ENCODE data around the gene CYP27C1. TPM values are rescaled to one million over a fixed set of nuclear protein-coding genes. Genes with fewer than 3 reads are reported as not detected.

CYP27C1 gene
- total and polyA plus RNA-seq, 2 experiments from 2014 or later: 1.8 to 2.9 TPM

DNA sequence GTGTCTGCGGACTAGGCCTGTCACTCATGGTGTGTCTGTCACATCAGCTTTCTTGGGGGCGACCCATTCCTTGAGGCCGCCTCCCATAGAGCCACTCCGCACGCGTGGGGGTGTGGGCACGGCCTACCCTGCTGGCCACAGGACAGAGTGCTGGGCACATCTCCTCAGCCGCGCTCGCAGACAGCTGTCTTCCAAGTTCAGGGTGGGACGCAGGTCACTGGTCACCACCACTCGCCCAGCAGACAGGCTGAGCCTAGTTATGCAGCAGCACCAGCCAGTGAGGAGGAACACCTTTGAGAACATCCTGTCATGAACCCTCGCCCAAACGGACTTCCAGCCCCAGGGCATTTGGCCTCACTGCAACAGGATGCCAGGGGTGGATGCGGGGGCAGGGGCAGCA lies 82.4 kb downstream of the CYP27C1 start:
- Mint-ChIP-seq H3K4me3 (no peak overlapping the region), H3K27ac (no peak overlapping the region), H3K36me3 (ENCODE audit: low read depth) (no peaks in the 10 kb centered on the region; the same call in 2 of the 3 replicates), H3K4me1 (no peaks in the 10 kb centered on the region), H3K27me3 (ENCODE audit: insufficient read depth, low read depth, poor library complexity) (peaks cover 9% of the 10 kb centered on the region), H3K9me3 (peaks cover 7% of the 10 kb centered on the region; the same call in 2 of the 3 replicates)
- H3K4me1 ChIP-seq (ENCODE audit: insufficient read depth): no peaks in the 10 kb centered on the region
- H3K27ac ChIP-seq (ENCODE audit: low read depth): no peak overlapping the region
- H3K4me2 ChIP-seq: no peak overlapping the region
- no peak overlapping the region for H3K4me3 ChIP-seq
- TF ChIP-seq EZH2 (IDR thresholded peaks at IDR 0.05; ENCODE audit: low read depth, unreplicated experiment) (no peak), JUNB (IDR thresholded peaks at IDR 0.05; ENCODE audit: unreplicated experiment) (no peak)
- DNase-seq (ENCODE audit: low spot score) (no peak), ATAC-seq (no peak)
- no peaks in the 10 kb centered on the region for H3F3A ChIP-seq (replicated peaks; ENCODE audit: low read depth)
- no peaks in the 10 kb centered on the region for H3K79me2 ChIP-seq (replicated peaks; ENCODE audit: insufficient read depth)
- H2AFZ ChIP-seq: no peak overlapping the region
- no peaks in the 10 kb centered on the region for H4K20me1 ChIP-seq (replicated peaks; ENCODE audit: insufficient read depth)
- H3K9me2 ChIP-seq (ENCODE audit: insufficient read depth): no peaks in the 10 kb centered on the region
- H3K27me3 ChIP-seq (ENCODE audit: insufficient read depth): no peaks in the 10 kb centered on the region
- no peaks in the 10 kb centered on the region for H3K36me3 ChIP-seq (ENCODE audit: insufficient read depth)

DNA sequence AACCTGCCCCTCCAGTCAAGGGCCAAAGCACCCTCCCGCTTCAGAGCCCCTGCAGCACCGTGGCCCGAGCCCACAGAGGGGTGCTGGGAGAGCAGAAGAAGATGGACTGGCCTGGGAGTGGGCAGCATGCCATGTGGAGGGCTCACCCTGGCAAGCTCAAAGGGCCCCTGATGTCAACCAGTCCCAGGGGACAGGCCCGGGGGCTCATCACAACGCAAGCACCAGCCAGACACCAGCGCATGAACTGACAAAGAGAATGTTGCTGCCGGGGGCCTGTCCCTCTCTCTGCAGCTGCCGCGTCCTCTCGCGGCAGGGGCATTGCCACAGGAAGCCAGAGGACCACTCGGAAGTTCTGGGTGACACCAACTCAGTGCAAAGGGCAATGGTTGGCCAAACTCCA lies 82.9 kb downstream of the CYP27C1 start:
- no peaks in the 10 kb centered on the region for H4K20me1 ChIP-seq (replicated peaks; ENCODE audit: insufficient read depth)
- H3K27ac Mint-ChIP-seq: no peak overlapping the region
- H3K4me2 ChIP-seq: no peak overlapping the region
- no peaks in the 10 kb centered on the region for H3K9me2 ChIP-seq (ENCODE audit: insufficient read depth)
- H3K4me1 ChIP-seq (ENCODE audit: insufficient read depth): no peaks in the 10 kb centered on the region
- no peak overlapping the region for H3K4me3 Mint-ChIP-seq
- ATAC-seq: no peak
- H3F3A ChIP-seq (replicated peaks; ENCODE audit: low read depth): no peaks in the 10 kb centered on the region
- H3K4me1 Mint-ChIP-seq: no peaks in the 10 kb centered on the region
- no peaks in the 10 kb centered on the region for H3K79me2 ChIP-seq (replicated peaks; ENCODE audit: insufficient read depth)
- H3K36me3 ChIP-seq (ENCODE audit: insufficient read depth): no peaks in the 10 kb centered on the region
- H3K36me3 Mint-ChIP-seq (ENCODE audit: low read depth): no peaks in the 10 kb centered on the region; the same call in 2 of the 3 replicates
- no peaks in the 10 kb centered on the region for H3K27me3 ChIP-seq (ENCODE audit: insufficient read depth)
- no peak overlapping the region for H3K4me3 ChIP-seq
- H3K9me3 Mint-ChIP-seq: peaks cover 7% of the 10 kb centered on the region; the same call in 2 of the 3 replicates
- H2AFZ ChIP-seq: no peak overlapping the region
- TF ChIP-seq ZNF114 (CRISPR knock-in tag; IDR thresholded peaks at IDR 0.05): no peak
- no peak for TF ChIP-seq JUNB (IDR thresholded peaks at IDR 0.05; ENCODE audit: unreplicated experiment)
- no peak for TF ChIP-seq POLR2AphosphoS5 (IDR thresholded peaks at IDR 0.05; ENCODE audit: low read depth)
- TF ChIP-seq, protein P1, sequence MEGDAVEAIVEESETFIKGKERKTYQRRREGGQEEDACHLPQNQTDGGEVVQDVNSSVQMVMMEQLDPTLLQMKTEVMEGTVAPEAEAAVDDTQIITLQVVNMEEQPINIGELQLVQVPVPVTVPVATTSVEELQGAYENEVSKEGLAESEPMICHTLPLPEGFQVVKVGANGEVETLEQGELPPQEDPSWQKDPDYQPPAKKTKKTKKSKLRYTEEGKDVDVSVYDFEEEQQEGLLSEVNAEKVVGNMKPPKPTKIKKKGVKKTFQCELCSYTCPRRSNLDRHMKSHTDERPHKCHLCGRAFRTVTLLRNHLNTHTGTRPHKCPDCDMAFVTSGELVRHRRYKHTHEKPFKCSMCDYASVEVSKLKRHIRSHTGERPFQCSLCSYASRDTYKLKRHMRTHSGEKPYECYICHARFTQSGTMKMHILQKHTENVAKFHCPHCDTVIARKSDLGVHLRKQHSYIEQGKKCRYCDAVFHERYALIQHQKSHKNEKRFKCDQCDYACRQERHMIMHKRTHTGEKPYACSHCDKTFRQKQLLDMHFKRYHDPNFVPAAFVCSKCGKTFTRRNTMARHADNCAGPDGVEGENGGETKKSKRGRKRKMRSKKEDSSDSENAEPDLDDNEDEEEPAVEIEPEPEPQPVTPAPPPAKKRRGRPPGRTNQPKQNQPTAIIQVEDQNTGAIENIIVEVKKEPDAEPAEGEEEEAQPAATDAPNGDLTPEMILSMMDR (conservative IDR thresholded peaks at IDR 0.05; ENCODE audit: low read depth in 2 of 2): no peak
- no peak for TF ChIP-seq ZNF331 (CRISPR knock-in tag; IDR thresholded peaks at IDR 0.05; ENCODE audit: low read depth)
- no peak overlapping the region for H3K27ac ChIP-seq (ENCODE audit: low read depth)
- H3K27me3 Mint-ChIP-seq (ENCODE audit: insufficient read depth, low read depth, poor library complexity): peaks cover 9% of the 10 kb centered on the region
- DNase-seq (ENCODE audit: low spot score): no peak

DNA sequence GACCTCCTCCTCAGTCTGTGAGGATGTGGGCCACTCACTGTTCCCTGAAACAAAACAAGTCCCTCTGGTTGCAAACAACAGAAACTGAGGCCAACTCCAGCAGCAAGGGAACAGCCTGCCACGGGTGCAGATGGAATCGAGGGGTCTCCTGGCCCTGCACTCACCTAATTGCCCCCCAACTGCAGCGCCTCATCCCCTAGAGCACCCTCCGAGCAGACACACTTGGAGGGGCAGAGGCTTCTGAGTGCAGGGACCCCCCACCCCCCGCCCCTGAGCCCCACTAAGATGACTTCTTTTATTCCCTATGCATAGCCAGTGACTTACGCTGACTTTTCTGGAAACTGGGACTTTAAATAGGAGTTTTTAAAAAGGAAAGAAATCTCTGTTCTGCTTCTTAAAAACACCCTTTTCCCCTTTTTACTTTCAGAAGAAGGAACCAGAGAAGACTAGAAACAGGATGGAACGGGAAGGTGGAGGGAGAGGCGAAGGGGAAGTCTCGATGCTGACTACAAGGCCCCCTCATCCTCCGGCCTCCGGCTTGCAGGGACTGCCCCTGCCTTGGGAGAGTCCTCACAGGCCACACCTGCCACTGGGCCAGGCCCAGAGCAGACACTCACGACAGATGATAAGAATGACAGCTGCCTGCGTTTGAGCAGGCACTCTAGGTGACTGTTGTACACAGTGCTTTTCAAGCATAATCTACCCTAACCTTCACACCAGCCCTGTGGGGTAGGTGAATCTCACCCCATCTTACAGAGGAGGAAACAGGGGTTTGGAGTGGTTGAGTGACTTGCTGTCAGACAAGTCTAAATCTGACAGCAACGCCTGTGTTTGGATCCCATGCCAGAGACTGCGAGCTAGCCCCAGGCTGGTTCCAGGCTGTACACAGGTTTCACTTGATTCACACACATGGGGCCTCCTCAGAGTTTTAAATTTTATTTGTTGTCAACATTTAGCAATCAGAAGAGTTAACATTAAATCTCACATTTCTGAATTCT lies 85.0 kb downstream of the CYP27C1 start:
- Histone ChIP-seq H3K4me2 (no peak overlapping the region), H2AFZ (no peak overlapping the region; the same call in 1 of the 2 replicates), H3K4me1 (ENCODE audit: insufficient read depth) (no peaks in the 10 kb centered on the region), H4K20me1 (replicated peaks; ENCODE audit: insufficient read depth) (no peaks in the 10 kb centered on the region), H3K27ac (ENCODE audit: low read depth) (no peak overlapping the region), H3F3A (replicated peaks; ENCODE audit: low read depth) (no peaks in the 10 kb centered on the region), H3K27me3 (ENCODE audit: insufficient read depth) (no peaks in the 10 kb centered on the region), H3K4me3 (no peak overlapping the region), H3K36me3 (ENCODE audit: insufficient read depth) (no peaks in the 10 kb centered on the region), H3K9me2 (ENCODE audit: insufficient read depth) (no peaks in the 10 kb centered on the region), H3K79me2 (replicated peaks; ENCODE audit: insufficient read depth) (no peaks in the 10 kb centered on the region)
- ATAC-seq (peak; percentile 26; the same call in 1 of the 3 replicates), DNase-seq (ENCODE audit: low spot score) (no peak)
- Mint-ChIP-seq H3K9me3 (peaks cover 7% of the 10 kb centered on the region; the same call in 2 of the 3 replicates), H3K4me1 (no peaks in the 10 kb centered on the region), H3K4me3 (no peak overlapping the region), H3K27ac (no peak overlapping the region), H3K36me3 (ENCODE audit: low read depth) (no peaks in the 10 kb centered on the region; the same call in 2 of the 3 replicates), H3K27me3 (ENCODE audit: insufficient read depth, low read depth, poor library complexity) (peaks cover 9% of the 10 kb centered on the region)
- no peak for TF ChIP-seq POLR2AphosphoS5 (IDR thresholded peaks at IDR 0.05; ENCODE audit: low read depth)
- TF ChIP-seq NANOG (IDR thresholded peaks at IDR 0.05; ENCODE audit: borderline replicate concordance): no peak

Measured in GM23338 (cell line).